NCI-H1092 treated with DMSO at 0.1 percent for 48 hours (cell line): ENCODE results near the gene ZNF555.
A peak's percentile ranks its signal among the peaks of the same experiment; 100 is the strongest.
"Not testable (repeated sequence)": the region's sequence is repeated elsewhere in the genome, so short reads cannot be mapped to it uniquely, and the experiment has no call there.

Source experiments
- DNase-seq: peaks from one replicate; lab custom pipeline; 2025; lab: John Stamatoyannopoulos, UW

ZNF555 gene

GRCh38 chr19:2867025-2867991 lies 26.0 kb downstream of the ZNF555 start, which contains the start of gene ZNF556:
TSS of gene ZNF556 (plus strand) at chr19:2867335. CDS start at chr19:2867422, 87 bp downstream.
- peak; percentile 87 for DNase-seq

DNA sequence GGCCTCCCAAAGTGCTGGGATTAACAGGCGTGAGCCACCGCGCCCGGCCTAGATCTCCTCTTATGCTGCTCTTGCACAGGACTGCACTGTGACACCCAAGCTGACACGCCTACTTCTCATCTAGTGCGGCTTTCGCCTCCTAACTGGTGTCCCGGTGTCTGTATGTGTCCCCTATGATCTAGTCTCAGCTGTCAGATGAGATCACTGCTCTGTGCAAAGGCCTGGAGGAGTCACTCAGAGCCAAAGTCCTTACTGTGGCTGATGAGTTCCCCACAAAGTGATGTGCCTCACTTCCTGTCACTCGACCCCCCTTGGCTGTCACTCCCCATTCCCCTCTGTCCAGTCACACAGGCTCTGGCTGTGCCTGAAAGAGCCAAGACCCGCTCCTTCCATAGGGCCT lies 28.3 kb downstream of the ZNF555 start:
- no peak for DNase-seq

DNA sequence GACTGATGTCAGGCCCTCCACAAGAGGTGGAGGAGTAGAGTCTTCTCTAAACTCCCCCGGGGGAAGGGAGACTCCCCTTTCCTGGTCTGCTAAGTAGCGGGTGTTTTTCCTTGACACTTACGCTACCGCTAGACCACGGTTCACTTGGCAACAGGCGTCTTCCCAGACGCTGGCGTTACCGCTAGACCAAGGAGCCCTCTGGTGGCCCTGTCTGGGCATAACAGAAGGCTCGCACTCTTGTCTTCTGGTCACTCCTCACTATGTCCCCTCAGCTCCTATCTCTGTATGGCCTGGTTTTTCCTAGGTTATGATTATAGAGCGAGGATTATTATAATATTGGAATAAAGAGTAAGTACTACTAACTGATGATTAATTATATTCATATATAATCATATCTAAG lies 30.9 kb downstream of the ZNF555 start:
- not testable (repeated sequence) for DNase-seq

- DNase-seq = no peak
These were observed 36.4 kb downstream of the ZNF555 start for GRCh38 chr19:2877398-2878331.

DNA sequence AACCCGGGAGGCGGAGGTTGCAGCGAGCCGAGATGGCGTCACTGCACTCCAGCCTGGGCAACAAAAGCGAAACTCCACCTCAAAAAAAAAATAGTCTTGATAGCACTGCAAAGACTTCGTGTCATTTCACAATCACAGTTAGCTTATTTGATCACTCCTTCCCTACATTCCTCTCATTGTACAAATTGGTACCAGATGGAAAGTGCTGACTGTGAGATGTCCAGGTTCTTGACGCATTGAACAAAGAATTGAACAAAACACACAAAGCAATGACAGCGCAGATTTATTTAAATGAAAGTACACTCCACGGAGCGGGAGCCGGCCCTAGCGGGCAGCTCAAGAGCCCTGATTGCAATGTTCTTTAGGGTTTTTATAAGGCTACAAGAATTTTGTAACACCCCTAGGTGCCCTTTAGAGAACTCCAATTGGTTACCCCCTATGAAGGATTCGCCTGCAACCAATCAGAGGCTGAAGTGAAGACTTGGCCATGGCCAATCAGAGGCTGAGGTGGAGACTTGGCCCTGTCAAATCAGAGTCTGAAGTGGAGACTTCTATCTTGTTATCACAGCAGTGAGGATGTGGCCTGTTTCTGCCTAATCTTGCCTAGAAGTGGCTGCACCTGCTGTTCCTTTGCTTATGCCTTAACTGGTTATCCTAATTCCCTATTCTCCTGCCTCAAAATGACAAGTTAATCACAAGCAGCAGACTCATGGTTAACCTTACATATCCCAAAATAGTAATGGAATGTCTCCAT lies 42.6 kb downstream of the ZNF555 start:
- DNase-seq = no peak

DNA sequence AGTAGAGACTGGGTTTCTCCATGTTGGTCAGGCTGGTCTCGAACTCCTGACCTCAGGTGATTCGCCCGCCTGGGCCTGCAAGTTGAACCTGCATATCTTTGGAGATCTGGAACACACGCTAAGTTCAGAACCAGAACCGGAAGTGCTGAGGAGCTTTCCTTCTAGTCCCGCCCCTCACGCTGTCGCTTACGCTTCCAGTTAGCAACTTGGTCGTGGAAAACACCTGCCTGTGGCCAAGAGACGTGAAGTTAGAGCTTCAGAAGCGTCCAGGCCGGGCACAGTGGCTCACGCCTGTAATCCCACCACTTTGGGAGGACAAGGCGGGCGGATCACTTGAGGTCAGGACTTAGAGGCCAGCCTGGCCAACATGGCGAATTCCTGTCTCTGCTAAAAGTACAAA lies 44.5 kb downstream of the ZNF555 start:
- DNase-seq = no peak

GRCh38 chr19:2887391-2887914 lies 46.2 kb downstream of the ZNF555 start:
- peak; percentile 87 for DNase-seq

DNA sequence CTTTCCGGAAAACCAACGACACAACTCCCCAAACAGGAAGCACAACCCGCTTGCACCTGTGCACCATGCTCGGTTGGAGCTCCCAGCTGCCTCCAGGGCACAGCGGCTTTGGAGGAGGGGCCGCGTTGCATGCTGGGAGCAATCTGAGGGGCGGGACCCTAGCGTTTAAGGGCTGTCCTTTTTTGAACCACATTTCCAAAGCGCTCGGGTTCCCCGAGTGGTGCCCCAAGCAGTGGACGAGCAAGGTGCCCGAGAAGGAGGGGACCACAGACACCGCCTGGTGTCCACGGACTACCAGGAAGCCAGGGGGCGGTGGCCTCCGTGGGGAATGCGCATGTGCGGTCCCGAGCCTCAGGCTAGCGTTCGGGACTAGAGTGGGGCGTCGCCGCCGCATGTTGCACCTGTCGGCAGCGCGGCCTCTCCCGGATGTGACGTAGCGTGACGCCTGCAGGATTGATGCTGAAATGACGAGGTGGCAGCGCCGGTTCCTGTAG lies 47.5 kb downstream of the ZNF555 start:
- DNase-seq = peak; percentile 47

- DNase-seq = not testable (repeated sequence)
These were observed 49.3 kb downstream of the ZNF555 start for GRCh38 chr19:2890531-2890930.

DNA sequence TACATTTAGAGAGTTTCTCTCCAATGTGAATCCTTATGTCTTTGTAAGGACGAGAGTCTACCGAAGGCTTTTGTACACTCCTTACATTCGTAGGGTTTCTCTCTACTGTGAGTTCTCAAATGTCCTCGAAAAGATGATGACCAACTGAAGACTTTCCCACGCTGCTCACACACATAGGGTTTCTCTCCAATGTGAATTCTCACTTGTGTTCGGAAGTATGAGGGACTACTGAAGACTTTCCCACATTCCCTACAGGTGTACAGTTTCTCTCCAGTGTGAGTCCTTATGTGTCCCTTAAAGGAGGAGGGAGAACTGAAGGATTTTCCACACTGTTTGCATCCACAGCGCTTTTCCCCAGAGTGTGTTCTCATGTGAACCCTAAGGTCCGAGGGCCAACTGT lies 55.4 kb downstream of the ZNF555 start:
- no peak for DNase-seq

- DNase-seq = peak; percentile 98
These were observed 59.3 kb downstream of the ZNF555 start, which contains the start of gene ZNF57 for GRCh38 chr19:2900296-2901252. TSS of gene ZNF57 (plus strand) at chr19:2900928. CDS start at chr19:2901046, 118 bp downstream.

DNA sequence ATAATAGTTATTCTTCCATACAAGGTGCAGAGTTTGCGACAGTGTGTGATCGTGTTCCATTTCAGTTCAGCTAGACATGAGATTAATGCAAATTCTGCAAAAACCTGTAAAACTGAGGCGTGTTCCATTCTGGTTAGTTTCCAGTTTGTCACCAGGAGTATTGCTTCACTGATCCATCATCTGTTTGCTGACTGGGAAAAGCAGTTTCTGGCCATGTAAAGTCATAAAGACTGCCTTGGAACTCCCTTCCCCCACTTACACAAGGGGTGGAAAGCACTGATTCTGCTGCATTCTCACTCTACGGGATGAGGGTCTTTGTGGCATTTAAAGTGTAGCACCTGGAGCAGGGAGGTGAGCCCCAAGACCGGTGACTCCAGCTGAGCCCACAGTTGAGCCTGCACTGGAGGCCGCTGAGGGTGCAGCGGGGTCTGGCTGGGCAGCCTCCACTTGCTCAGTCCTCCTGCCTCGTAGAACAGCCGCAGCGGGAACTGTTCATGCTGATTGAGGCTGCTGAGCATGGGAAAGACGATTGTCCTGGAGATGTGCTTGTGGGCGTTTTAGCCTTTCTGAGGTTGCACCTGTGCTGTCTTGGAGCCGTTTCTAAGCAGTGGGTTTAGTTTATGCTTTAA lies 61.4 kb downstream of the ZNF555 start:
- no peak for DNase-seq

DNA sequence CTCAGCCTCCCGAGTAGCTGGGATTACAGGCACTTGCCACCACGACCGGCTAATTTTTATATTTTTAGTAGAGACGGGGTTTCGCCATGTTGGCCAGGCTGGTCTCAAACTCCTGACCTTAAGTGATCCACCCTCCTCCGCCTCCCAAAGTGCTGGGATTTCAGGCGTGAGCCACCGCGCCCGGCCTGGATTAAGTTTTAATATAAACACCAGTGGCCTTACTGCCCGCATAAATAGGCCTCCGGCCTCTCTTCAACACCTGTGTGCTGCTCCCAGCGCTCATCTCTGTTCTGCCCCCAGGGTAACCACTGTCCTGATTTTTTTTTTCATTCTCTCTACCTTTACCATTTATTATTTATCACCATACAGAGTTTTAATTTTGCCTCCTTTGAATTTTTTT lies 62.1 kb downstream of the ZNF555 start:
- DNase-seq = not testable (repeated sequence)

GRCh38 chr19:2905918-2906519 lies 64.7 kb downstream of the ZNF555 start:
- no peak for DNase-seq

- DNase-seq = no peak
These were observed 65.4 kb downstream of the ZNF555 start for GRCh38 chr19:2906631-2907195.
